HG02981 (cell line): Measurements from ENCODE around the gene P2RY6.

ENCODE experiments used
- ATAC-seq: cut with Tn5 transposase; IDR thresholded peaks from one replicate; pipeline ENCODE4 v1.9.1; 2021; ENCODE audit warnings: mild to moderate bottlenecking, moderate library complexity; ENCODE audit not compliant: unreplicated experiment

P2RY6 gene

GRCh38 chr11:73236854-73237253, 35.3 kb upstream of the P2RY6 start:
- no peak for ATAC-seq

- ATAC-seq = no peak
These were observed 34.5 kb upstream of the P2RY6 start for GRCh38 chr11:73237471-73238290.

- no peak for ATAC-seq
These were observed 33.0 kb upstream of the P2RY6 start for GRCh38 chr11:73239111-73239521.

- no peak for ATAC-seq
These were observed 32.5 kb upstream of the P2RY6 start for GRCh38 chr11:73239571-73240189.

- ATAC-seq = no peak
These were observed 31.9 kb upstream of the P2RY6 start for GRCh38 chr11:73240190-73240781.

- ATAC-seq = no peak
These were observed 30.8 kb upstream of the P2RY6 start for GRCh38 chr11:73241300-73241699.

- no peak for ATAC-seq
These were observed 29.7 kb upstream of the P2RY6 start for GRCh38 chr11:73242251-73243092.

- ATAC-seq = no peak
These were observed 29.0 kb upstream of the P2RY6 start for GRCh38 chr11:73243093-73243485.

GRCh38 chr11:73244589-73245240, 27.4 kb upstream of the P2RY6 start:
- ATAC-seq = no peak

GRCh38 chr11:73245461-73245860, 26.7 kb upstream of the P2RY6 start:
- ATAC-seq = no peak

- ATAC-seq = no peak
These were observed 25.8 kb upstream of the P2RY6 start for GRCh38 chr11:73246303-73246702.

GRCh38 chr11:73248526-73249185, 23.5 kb upstream of the P2RY6 start:
- ATAC-seq = no peak

GRCh38 chr11:73249304-73249703, 22.8 kb upstream of the P2RY6 start:
- ATAC-seq = no peak

GRCh38 chr11:73249853-73250783, 22.0 kb upstream of the P2RY6 start:
- ATAC-seq = no peak

GRCh38 chr11:73252577-73253191, 19.5 kb upstream of the P2RY6 start:
- ATAC-seq = no peak

GRCh38 chr11:73257342-73258103, 14.6 kb upstream of the P2RY6 start:
- no peak for ATAC-seq

- no peak for ATAC-seq
These were observed 13.8 kb upstream of the P2RY6 start for GRCh38 chr11:73258104-73259035.
